ENCODE data around the gene PCGF5.
"Not testable (repeated sequence)": the region's sequence is repeated elsewhere in the genome, so short reads cannot be mapped to it uniquely, and the experiment has no call there.

The PCGF5 gene

GRCh38 chr10:91220194-91220953 lies at the start of gene PCGF5:
Gene PCGF5, plus strand, starts transcription at chr10:91220663. Its CDS starts 2,209 bp downstream, at chr10:91222872.
- Histone ChIP-seq H3K36me3 (peaks cover 3 to 23% (median 12%) of the 10 kb centered on the region in 11 experiments; a peak in 13 of 22 replicates), H3K4me3 (peak within 1 kb of the TSS; percentile 81 to 100 (median 97)), H3K4me2 (peak within 1 kb of the TSS; percentile 84 to 98 (median 94)), H3K27ac (peak within 1 kb of the TSS; percentile 84 to 95 (median 93)), H3K27me3 (0 out of 22 replicates have a peak, but pooled peaks cover 0 to 6% (median 0%) of the 10 kb centered on the region in 11 experiments), H3K9me3 (replicated peaks in 1 of 11) (no peaks in the 10 kb centered on the region), H3K4me1 (peaks cover 16 to 49% (median 40%) of the 10 kb centered on the region in 10 experiments), H3K9ac (peak within 1 kb of the TSS; percentile 86 to 99 (median 95)), H4K20me1 (peaks cover 0 to 33% (median 8%) of the 10 kb centered on the region in 11 experiments; a peak in 8 of 22 replicates)
- TF ChIP-seq Cebpa-rat (IDR thresholded peaks at IDR 0.05): no peak

GRCh38 chr10:91171485-91171884 lies 49.0 kb upstream of the PCGF5 start:
- peaks cover 0 to 6% (median 0%) of the 10 kb centered on the region in 11 experiments; a peak in 1 of 22 replicates for H3K36me3 ChIP-seq
- H3K27me3 ChIP-seq: no peaks in the 10 kb centered on the region
- peaks cover 0 to 16% (median 0%) of the 10 kb centered on the region in 11 experiments; a peak in 5 of 22 replicates for H4K20me1 ChIP-seq
- H3K9ac ChIP-seq: no peak overlapping the region
- no peaks in the 10 kb centered on the region for H3K4me1 ChIP-seq
- H3K4me2 ChIP-seq: no peak overlapping the region
- peaks cover 9 to 31% (median 17%) of the 10 kb centered on the region in 11 experiments; a peak in 16 of 22 replicates for H3K9me3 ChIP-seq (replicated peaks in 1 of 11)
- H3K27ac ChIP-seq: no peak overlapping the region
- TF ChIP-seq Cebpa-rat (IDR thresholded peaks at IDR 0.05): no peak
- H3K4me3 ChIP-seq: no peak overlapping the region

- H3K27ac ChIP-seq: no peak overlapping the region
- no peaks in the 10 kb centered on the region for H3K4me1 ChIP-seq
- no peak overlapping the region for H3K4me2 ChIP-seq
- no peak for TF ChIP-seq Cebpa-rat (IDR thresholded peaks at IDR 0.05)
- H3K9me3 ChIP-seq (replicated peaks in 1 of 11): peaks cover 12 to 34% (median 18%) of the 10 kb centered on the region in 11 experiments; a peak in 20 of 22 replicates
- peaks cover 0 to 14% (median 0%) of the 10 kb centered on the region in 11 experiments; a peak in 3 of 22 replicates for H4K20me1 ChIP-seq
- H3K36me3 ChIP-seq: peaks cover 0 to 6% (median 0%) of the 10 kb centered on the region in 11 experiments; a peak in 1 of 22 replicates
- no peak overlapping the region for H3K9ac ChIP-seq
- H3K27me3 ChIP-seq: no peaks in the 10 kb centered on the region
- no peak overlapping the region for H3K4me3 ChIP-seq
These were observed 48.1 kb upstream of the PCGF5 start for GRCh38 chr10:91172348-91172747.

- no peak overlapping the region for H3K27ac ChIP-seq
- no peak overlapping the region for H3K4me2 ChIP-seq
- H3K9me3 ChIP-seq (replicated peaks in 1 of 11): peaks cover 11 to 42% (median 24%) of the 10 kb centered on the region in 11 experiments; a peak in 20 of 22 replicates
- no peak overlapping the region for H3K4me3 ChIP-seq
- H3K36me3 ChIP-seq: peaks cover 0 to 6% (median 0%) of the 10 kb centered on the region in 11 experiments; a peak in 3 of 22 replicates
- H3K27me3 ChIP-seq: no peaks in the 10 kb centered on the region
- H4K20me1 ChIP-seq: peaks cover 0 to 16% (median 0%) of the 10 kb centered on the region in 11 experiments; a peak in 4 of 22 replicates
- TF ChIP-seq Cebpa-rat (IDR thresholded peaks at IDR 0.05): no peak
- no peak overlapping the region for H3K9ac ChIP-seq
- peaks cover 0 to 6% (median 4%) of the 10 kb centered on the region in 10 experiments; a peak in 11 of 20 replicates for H3K4me1 ChIP-seq
These were observed 35.1 kb upstream of the PCGF5 start for GRCh38 chr10:91185239-91185875.

GRCh38 chr10:91187156-91187555 lies 33.3 kb upstream of the PCGF5 start:
- Histone ChIP-seq H3K4me1 (peaks cover 7 to 17% (median 15%) of the 10 kb centered on the region in 10 experiments; a peak in 16 of 20 replicates), H3K9ac (no peak overlapping the region), H3K27me3 (no peaks in the 10 kb centered on the region), H3K4me2 (no peak overlapping the region), H3K4me3 (no peak overlapping the region), H3K36me3 (peaks cover 0 to 6% (median 0%) of the 10 kb centered on the region in 11 experiments; a peak in 3 of 22 replicates), H3K27ac (no peak overlapping the region), H3K9me3 (replicated peaks in 1 of 11) (peaks cover 4 to 26% (median 12%) of the 10 kb centered on the region in 11 experiments; a peak in 15 of 22 replicates), H4K20me1 (peaks cover 0 to 16% (median 0%) of the 10 kb centered on the region in 11 experiments; a peak in 4 of 22 replicates)
- TF ChIP-seq Cebpa-rat (IDR thresholded peaks at IDR 0.05): no peak

GRCh38 chr10:91188010-91188409 lies 32.5 kb upstream of the PCGF5 start:
- not testable (repeated sequence) for H3K27ac ChIP-seq, H3K36me3 ChIP-seq, H3K9ac ChIP-seq, H3K27me3 ChIP-seq, H3K4me3 ChIP-seq, H3K4me2 ChIP-seq
- peaks cover 0 to 16% (median 0%) of the 10 kb centered on the region in 11 experiments; a peak in 4 of 22 replicates for H4K20me1 ChIP-seq
- peaks cover 4 to 24% (median 15%) of the 10 kb centered on the region in 11 experiments; a peak in 15 of 22 replicates for H3K9me3 ChIP-seq (replicated peaks in 1 of 11)
- peaks cover 7 to 17% (median 15%) of the 10 kb centered on the region in 10 experiments; a peak in 16 of 20 replicates for H3K4me1 ChIP-seq

- Histone ChIP-seq H4K20me1 (peaks cover 0 to 16% (median 0%) of the 10 kb centered on the region in 11 experiments; a peak in 4 of 22 replicates), H3K4me3 (no peak overlapping the region), H3K4me1 (peaks cover 7 to 17% (median 15%) of the 10 kb centered on the region in 10 experiments; a peak in 16 of 20 replicates), H3K36me3 (peaks cover 0 to 6% (median 0%) of the 10 kb centered on the region in 11 experiments; a peak in 3 of 22 replicates), H3K27me3 (no peaks in the 10 kb centered on the region), H3K4me2 (no peak overlapping the region), H3K9me3 (replicated peaks in 1 of 11) (peaks cover 0 to 19% (median 8%) of the 10 kb centered on the region in 11 experiments; a peak in 14 of 22 replicates), H3K27ac (no peak overlapping the region), H3K9ac (no peak overlapping the region)
- TF ChIP-seq Cebpa-rat (IDR thresholded peaks at IDR 0.05): no peak
These were observed 31.6 kb upstream of the PCGF5 start for GRCh38 chr10:91188889-91189288.

GRCh38 chr10:91190388-91190870 lies 30.0 kb upstream of the PCGF5 start:
- no peaks in the 10 kb centered on the region for H3K27me3 ChIP-seq
- TF ChIP-seq Cebpa-rat (IDR thresholded peaks at IDR 0.05): no peak
- H3K36me3 ChIP-seq: peaks cover 0 to 2% (median 0%) of the 10 kb centered on the region in 11 experiments; a peak in 3 of 22 replicates
- peaks cover 0 to 12% (median 0%) of the 10 kb centered on the region in 11 experiments; a peak in 2 of 22 replicates for H4K20me1 ChIP-seq
- H3K9me3 ChIP-seq (replicated peaks in 1 of 11): peaks cover 0 to 5% (median 2%) of the 10 kb centered on the region in 11 experiments; a peak in 10 of 22 replicates
- H3K4me3 ChIP-seq: no peak overlapping the region
- H3K9ac ChIP-seq: no peak overlapping the region
- H3K4me1 ChIP-seq: peaks cover 7 to 23% (median 15%) of the 10 kb centered on the region in 10 experiments; a peak in 16 of 20 replicates
- H3K27ac ChIP-seq: peak overlapping the region in 2 of 11 experiments; percentile 8 to 20; a peak in 1 of 22 replicates
- peak overlapping the region in 7 of 11 experiments; percentile 1 to 49 (median 29); a peak in 6 of 22 replicates for H3K4me2 ChIP-seq

Measured in BLaER1 treated with 17β-estradiol and CSF1 and Interleukin-3, amounts not matched to agents 10 nM and 100 nM (cell line).